ENCODE data around the gene EPHB2.

Gene EPHB2

GRCh38 chr1:22729400-22729773 lies 18.7 kb downstream of the EPHB2 start:
- ATAC-seq (ENCODE audit: low read depth) (no peak), DNase-seq (ENCODE audit: low spot score) (no peak)
- Histone ChIP-seq H3K27me3 (ENCODE audit: insufficient read depth, poor library complexity, severe bottlenecking) (no peaks in the 10 kb centered on the region), H3K36me3 (ENCODE audit: low read depth) (no peaks in the 10 kb centered on the region), H3K4me3 (ENCODE audit: severe bottlenecking) (no peak overlapping the region), H3K4me1 (ENCODE audit: insufficient read depth, poor library complexity, severe bottlenecking) (no peaks in the 10 kb centered on the region), H3K27ac (ENCODE audit: poor library complexity, severe bottlenecking) (no peak overlapping the region), H3K9me3 (ENCODE audit: severe bottlenecking) (no peaks in the 10 kb centered on the region)
- no peak for TF ChIP-seq CTCF (IDR thresholded peaks at IDR 0.05; ENCODE audit: poor library complexity, severe bottlenecking)

- no peak for TF ChIP-seq CTCF (IDR thresholded peaks at IDR 0.05; ENCODE audit: poor library complexity, severe bottlenecking)
These were observed 19.3 kb downstream of the EPHB2 start for GRCh38 chr1:22729912-22730311.

GRCh38 chr1:22731924-22732720 lies 21.5 kb downstream of the EPHB2 start:
- no peaks in the 10 kb centered on the region for H3K36me3 ChIP-seq (ENCODE audit: low read depth)
- H3K4me3 ChIP-seq (ENCODE audit: severe bottlenecking): no peak overlapping the region
- ATAC-seq (ENCODE audit: low read depth) (no peak), DNase-seq (ENCODE audit: low spot score) (no peak)
- H3K27ac ChIP-seq (ENCODE audit: poor library complexity, severe bottlenecking): no peak overlapping the region
- TF ChIP-seq CTCF (IDR thresholded peaks at IDR 0.05; ENCODE audit: poor library complexity, severe bottlenecking): no peak
- no peaks in the 10 kb centered on the region for H3K4me1 ChIP-seq (ENCODE audit: insufficient read depth, poor library complexity, severe bottlenecking)
- no peaks in the 10 kb centered on the region for H3K27me3 ChIP-seq (ENCODE audit: insufficient read depth, poor library complexity, severe bottlenecking)
- no peaks in the 10 kb centered on the region for H3K9me3 ChIP-seq (ENCODE audit: severe bottlenecking)

More at GRCh38 chr1:22729912-22730311, 19.3 kb downstream of the EPHB2 start:
- no peak overlapping the region for H3K4me3 ChIP-seq (ENCODE audit: severe bottlenecking)
- H3K27me3 ChIP-seq (ENCODE audit: insufficient read depth, poor library complexity, severe bottlenecking): no peaks in the 10 kb centered on the region
- no peak overlapping the region for H3K27ac ChIP-seq (ENCODE audit: poor library complexity, severe bottlenecking)
- no peaks in the 10 kb centered on the region for H3K36me3 ChIP-seq (ENCODE audit: low read depth)
- H3K9me3 ChIP-seq (ENCODE audit: severe bottlenecking): no peaks in the 10 kb centered on the region
- no peaks in the 10 kb centered on the region for H3K4me1 ChIP-seq (ENCODE audit: insufficient read depth, poor library complexity, severe bottlenecking)
- DNase-seq (ENCODE audit: low spot score): no peak
- no peak for ATAC-seq (ENCODE audit: low read depth)

- Histone ChIP-seq H3K4me3 (ENCODE audit: severe bottlenecking) (no peak overlapping the region), H3K9me3 (ENCODE audit: severe bottlenecking) (no peaks in the 10 kb centered on the region), H3K27me3 (ENCODE audit: insufficient read depth, poor library complexity, severe bottlenecking) (no peaks in the 10 kb centered on the region), H3K36me3 (ENCODE audit: low read depth) (no peaks in the 10 kb centered on the region), H3K27ac (ENCODE audit: poor library complexity, severe bottlenecking) (no peak overlapping the region), H3K4me1 (ENCODE audit: insufficient read depth, poor library complexity, severe bottlenecking) (peaks cover under 1% of the 10 kb centered on the region)
- ATAC-seq (ENCODE audit: low read depth): no peak
- DNase-seq (ENCODE audit: low spot score): no peak
- no peak for TF ChIP-seq CTCF (IDR thresholded peaks at IDR 0.05; ENCODE audit: poor library complexity, severe bottlenecking)
These were observed 23.0 kb downstream of the EPHB2 start for GRCh38 chr1:22733643-22734042.

GRCh38 chr1:22736501-22737080 lies 26.0 kb downstream of the EPHB2 start:
- no peak overlapping the region for H3K27ac ChIP-seq (ENCODE audit: poor library complexity, severe bottlenecking)
- no peak for ATAC-seq (ENCODE audit: low read depth)

More at GRCh38 chr1:22736501-22737080, 26.0 kb downstream of the EPHB2 start:
- no peak overlapping the region for H3K4me3 ChIP-seq (ENCODE audit: severe bottlenecking)
- DNase-seq (ENCODE audit: low spot score): no peak
- no peaks in the 10 kb centered on the region for H3K9me3 ChIP-seq (ENCODE audit: severe bottlenecking)
- H3K36me3 ChIP-seq (ENCODE audit: low read depth): no peaks in the 10 kb centered on the region
- no peaks in the 10 kb centered on the region for H3K27me3 ChIP-seq (ENCODE audit: insufficient read depth, poor library complexity, severe bottlenecking)
- no peak for TF ChIP-seq CTCF (IDR thresholded peaks at IDR 0.05; ENCODE audit: poor library complexity, severe bottlenecking)
- peaks cover 9% of the 10 kb centered on the region for H3K4me1 ChIP-seq (ENCODE audit: insufficient read depth, poor library complexity, severe bottlenecking)
